ENCODE measurements around the gene FAM89B. TPM values are rescaled to one million over a fixed set of nuclear protein-coding genes. Genes with fewer than 3 reads are reported as not detected.

The FAM89B gene
- total RNA-seq, 1 donor from 2014 or later: 47.5 TPM

DNA sequence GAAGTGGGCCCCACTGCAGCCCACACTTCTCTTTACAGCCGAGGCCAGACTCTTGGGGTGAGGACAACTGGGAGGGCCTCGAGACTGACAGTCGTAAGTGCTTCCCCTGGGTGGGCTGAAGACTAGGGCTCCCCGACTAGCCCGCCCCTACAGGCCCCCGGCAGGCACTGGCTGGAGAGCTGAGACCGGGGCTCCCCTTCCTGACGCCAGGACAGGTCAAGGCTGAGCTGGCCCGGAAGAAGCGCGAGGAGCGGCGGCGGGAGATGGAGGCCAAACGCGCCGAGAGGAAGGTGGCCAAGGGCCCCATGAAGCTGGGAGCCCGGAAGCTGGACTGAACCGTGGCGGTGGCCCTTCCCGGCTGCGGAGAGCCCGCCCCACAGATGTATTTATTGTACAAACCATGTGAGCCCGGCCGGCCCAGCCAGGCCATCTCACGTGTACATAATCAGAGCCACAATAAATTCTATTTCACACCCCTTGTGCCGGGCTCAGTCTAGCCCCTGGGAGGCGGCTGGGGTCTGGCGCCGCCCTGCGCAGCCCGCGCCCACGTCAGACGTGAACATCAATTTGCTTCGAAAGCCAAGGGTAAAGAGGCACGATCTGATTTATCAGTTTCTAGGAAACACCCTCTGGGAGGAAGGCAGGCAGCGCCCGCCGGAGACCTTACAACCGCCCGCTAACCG, 34.0 kb upstream of the FAM89B start:
- Mint-ChIP-seq H3K4me1 (ENCODE audit: low read depth, unreplicated experiment) (peaks cover 4% of the 10 kb centered on the region), H3K27ac (ENCODE audit: unreplicated experiment) (peak overlapping the region; percentile 34), H3K4me3 (ENCODE audit: unreplicated experiment) (peak overlapping the region; percentile 34), H3K9me3 (ENCODE audit: unreplicated experiment) (no peaks in the 10 kb centered on the region), H3K27me3 (ENCODE audit: low read depth, unreplicated experiment) (peaks cover 2% of the 10 kb centered on the region), H3K36me3 (ENCODE audit: low read depth, unreplicated experiment) (peaks cover 8% of the 10 kb centered on the region)
- Histone ChIP-seq H3K4me1 (ENCODE audit: insufficient read depth, low read length) (peaks cover 8% of the 10 kb centered on the region), H3K4me3 (ENCODE audit: insufficient read depth, low read depth, low read length) (no peak overlapping the region), H3K9me3 (ENCODE audit: insufficient read depth, low read depth, low read length) (no peaks in the 10 kb centered on the region), H2AFZ (ENCODE audit: low read depth, low read length) (no peak overlapping the region), H3K36me3 (ENCODE audit: insufficient read depth, low read length) (peaks cover 16% of the 10 kb centered on the region), H3K79me2 (ENCODE audit: insufficient read depth, low read length) (no peaks in the 10 kb centered on the region), H3K27ac (ENCODE audit: low read depth, low read length) (no peak overlapping the region), H3K4me2 (ENCODE audit: low read length) (no peak overlapping the region), H4K20me1 (ENCODE audit: insufficient read depth, low read length) (peaks cover 73% of the 10 kb centered on the region), H3K27me3 (ENCODE audit: insufficient read depth, low read length) (no peaks in the 10 kb centered on the region), H3K9ac (ENCODE audit: low read length) (no peak overlapping the region)
- DNase-seq (ENCODE audit: low read depth): no peak
- TF ChIP-seq, protein P1, sequence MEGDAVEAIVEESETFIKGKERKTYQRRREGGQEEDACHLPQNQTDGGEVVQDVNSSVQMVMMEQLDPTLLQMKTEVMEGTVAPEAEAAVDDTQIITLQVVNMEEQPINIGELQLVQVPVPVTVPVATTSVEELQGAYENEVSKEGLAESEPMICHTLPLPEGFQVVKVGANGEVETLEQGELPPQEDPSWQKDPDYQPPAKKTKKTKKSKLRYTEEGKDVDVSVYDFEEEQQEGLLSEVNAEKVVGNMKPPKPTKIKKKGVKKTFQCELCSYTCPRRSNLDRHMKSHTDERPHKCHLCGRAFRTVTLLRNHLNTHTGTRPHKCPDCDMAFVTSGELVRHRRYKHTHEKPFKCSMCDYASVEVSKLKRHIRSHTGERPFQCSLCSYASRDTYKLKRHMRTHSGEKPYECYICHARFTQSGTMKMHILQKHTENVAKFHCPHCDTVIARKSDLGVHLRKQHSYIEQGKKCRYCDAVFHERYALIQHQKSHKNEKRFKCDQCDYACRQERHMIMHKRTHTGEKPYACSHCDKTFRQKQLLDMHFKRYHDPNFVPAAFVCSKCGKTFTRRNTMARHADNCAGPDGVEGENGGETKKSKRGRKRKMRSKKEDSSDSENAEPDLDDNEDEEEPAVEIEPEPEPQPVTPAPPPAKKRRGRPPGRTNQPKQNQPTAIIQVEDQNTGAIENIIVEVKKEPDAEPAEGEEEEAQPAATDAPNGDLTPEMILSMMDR (IDR thresholded peaks at IDR 0.05; ENCODE audit: insufficient read depth, low read depth, low read length): no peak
- no peak for TF ChIP-seq EZH2 (IDR thresholded peaks at IDR 0.05; ENCODE audit: insufficient read depth, low read length)
- no peak for FAIRE-seq

DNA sequence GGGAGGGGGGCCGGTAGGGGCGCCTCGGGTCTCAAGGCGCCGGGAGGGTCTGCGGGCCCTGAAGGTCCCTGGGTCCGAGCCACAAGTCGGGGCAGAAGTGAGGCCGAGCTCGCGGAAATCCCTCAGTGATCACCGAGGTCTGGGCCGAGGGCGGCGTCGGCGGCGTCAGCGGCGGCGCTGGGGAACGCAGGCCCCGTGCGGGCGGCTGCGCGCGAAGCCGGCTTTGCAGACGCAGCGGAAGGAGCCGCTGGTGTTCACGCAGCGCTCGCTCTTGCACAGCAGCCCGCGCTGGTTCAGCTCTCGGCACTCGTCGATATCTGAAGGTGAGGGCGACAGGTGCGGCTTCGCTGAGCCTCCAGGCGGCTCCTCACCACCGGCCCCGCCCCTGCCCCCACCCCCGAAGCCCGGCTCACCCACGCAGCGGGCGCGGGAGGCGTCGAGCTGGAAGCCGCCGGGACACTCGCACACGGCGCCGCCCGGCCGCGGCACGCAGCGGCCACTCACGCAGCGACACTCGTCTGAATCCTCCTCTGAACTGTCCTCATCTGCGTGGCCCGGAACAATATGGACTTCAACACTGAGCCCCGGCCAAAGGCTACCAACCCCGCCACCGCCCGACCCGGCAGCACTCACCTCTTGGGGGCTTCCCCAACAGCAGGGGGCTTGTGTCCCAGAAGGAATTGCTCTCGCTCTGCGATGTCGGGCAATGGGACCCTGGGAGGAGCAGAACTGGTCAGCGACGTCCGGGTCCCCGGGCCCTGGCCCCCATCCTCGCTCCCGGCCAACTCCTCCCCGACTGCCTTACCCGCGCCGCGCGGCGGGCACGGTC, 33.2 kb upstream of the FAM89B start:
- H3K27me3 Mint-ChIP-seq (ENCODE audit: low read depth, unreplicated experiment): peaks cover 6% of the 10 kb centered on the region
- H3K4me1 Mint-ChIP-seq (ENCODE audit: low read depth, unreplicated experiment): peaks cover 4% of the 10 kb centered on the region
- Histone ChIP-seq H3K4me3 (ENCODE audit: insufficient read depth, low read depth, low read length) (no peak overlapping the region), H3K4me1 (ENCODE audit: insufficient read depth, low read length) (peaks cover 8% of the 10 kb centered on the region), H3K4me2 (ENCODE audit: low read length) (peak overlapping the region; percentile 91), H4K20me1 (ENCODE audit: insufficient read depth, low read length) (peaks cover 74% of the 10 kb centered on the region), H3K79me2 (ENCODE audit: insufficient read depth, low read length) (no peaks in the 10 kb centered on the region), H3K36me3 (ENCODE audit: insufficient read depth, low read length) (peaks cover 16% of the 10 kb centered on the region), H3K27ac (ENCODE audit: low read depth, low read length) (no peak overlapping the region), H3K9ac (ENCODE audit: low read length) (no peak overlapping the region), H3K9me3 (ENCODE audit: insufficient read depth, low read depth, low read length) (no peaks in the 10 kb centered on the region), H3K27me3 (ENCODE audit: insufficient read depth, low read length) (no peaks in the 10 kb centered on the region), H2AFZ (ENCODE audit: low read depth, low read length) (no peak overlapping the region)
- H3K9me3 Mint-ChIP-seq (ENCODE audit: unreplicated experiment): no peaks in the 10 kb centered on the region
- TF ChIP-seq EZH2 (IDR thresholded peaks at IDR 0.05; ENCODE audit: insufficient read depth, low read length): no peak
- TF ChIP-seq, protein P1 (IDR thresholded peaks at IDR 0.05; ENCODE audit: insufficient read depth, low read depth, low read length): no peak
- H3K4me3 Mint-ChIP-seq (ENCODE audit: unreplicated experiment): no peak overlapping the region
- FAIRE-seq (no peak), DNase-seq (ENCODE audit: low read depth) (no peak)
- H3K27ac Mint-ChIP-seq (ENCODE audit: unreplicated experiment): peak overlapping the region; percentile 58
- H3K36me3 Mint-ChIP-seq (ENCODE audit: low read depth, unreplicated experiment): peaks cover 12% of the 10 kb centered on the region

Data from astrocyte (in vitro differentiated cells and primary cell).